Neural cell (in vitro differentiated cells): ENCODE data around the gene LGALS3BP. TPM values are rescaled to one million over a fixed set of nuclear protein-coding genes. Genes with fewer than 3 reads are reported as not detected.

Source experiments
- H2AFZ ChIP-seq: fragments of 200-600, 300-800 bp; sonication (generic), shearing (Covaris generic); 2 replicates; pipeline ENCODE4 v1.6.0; 2014; ENCODE audit warnings: low read depth, mild to moderate bottlenecking, antibody characterized with exemption, low read length, moderate library complexity
- H3F3A ChIP-seq: fragments of 200-600 bp; shearing (Covaris generic); 2 replicates; pipeline ENCODE4 v1.6.1; 2016; ENCODE audit warnings: mild to moderate bottlenecking, moderate library complexity, mixed read lengths, antibody characterized with exemption, low read length; ENCODE audit not compliant: insufficient read depth, poor library complexity, severe bottlenecking
- H3K27ac ChIP-seq: fragments of 200-600, 300-800 bp; sonication (generic), shearing (Covaris generic); 2 replicates; pipeline ENCODE4 v1.5.1; 2014; ENCODE audit warnings: mild to moderate bottlenecking, low read length, moderate library complexity
- H3K27me3 ChIP-seq: fragments of 300-800, 200-600 bp; sonication (generic), shearing (Covaris generic); 2 replicates; pipeline ENCODE4 v1.6.0; 2014; ENCODE audit warnings: mild to moderate bottlenecking, low read depth, low read length, moderate library complexity; ENCODE audit not compliant: insufficient read depth
- H3K36me3 ChIP-seq: fragments of 300-800, 200-600 bp; sonication (generic), shearing (Covaris generic); 2 replicates; pipeline ENCODE4 v1.5.1; 2014; ENCODE audit warnings: mild to moderate bottlenecking, antibody characterized with exemption, low read length, moderate library complexity; ENCODE audit not compliant: insufficient read depth
- H3K4me2 ChIP-seq: fragments of 300-800, 200-600 bp; sonication (generic), shearing (Covaris generic); 2 replicates; pipeline ENCODE4 v1.6.0; 2014; ENCODE audit warnings: mild to moderate bottlenecking, low read length
- H3K4me3 ChIP-seq: fragments of 300-800, 200-600 bp; sonication (generic), shearing (Covaris generic); 2 replicates; pipeline ENCODE4 v1.5.1; 2014; ENCODE audit warnings: mild to moderate bottlenecking, low read length, moderate library complexity
- H3K79me2 ChIP-seq: fragments of 200-600 bp; shearing (Covaris generic); replicated peaks from 2 replicates; pipeline ENCODE4 v1.6.0; 2014; ENCODE audit warnings: mild to moderate bottlenecking, low read length, moderate library complexity; ENCODE audit not compliant: insufficient read depth
- H3K9ac ChIP-seq: fragments of 300-800, 200-600 bp; sonication (generic), shearing (Covaris generic); 2 replicates; pipeline ENCODE4 v1.6.1; 2016; ENCODE audit warnings: mild to moderate bottlenecking, low read length, mixed read lengths
- H3K9me2 ChIP-seq: fragments of 200-600 bp; shearing (Covaris generic); 2 replicates; pipeline ENCODE4 v1.6.1; 2016; ENCODE audit warnings: mild to moderate bottlenecking, low read length, mixed read lengths; ENCODE audit not compliant: insufficient read depth
- H3K9me3 ChIP-seq: fragments of 200-600, 300-800 bp; sonication (generic), shearing (Covaris generic); 2 replicates; pipeline ENCODE4 v1.6.1; 2016; ENCODE audit warnings: mild to moderate bottlenecking, mixed run types, low read length, moderate library complexity, mixed read lengths
- H4K20me1 ChIP-seq: fragments of 200-600 bp; shearing (Covaris generic); 2 replicates; pipeline ENCODE4 v1.6.1; 2016; ENCODE audit warnings: mild to moderate bottlenecking, mixed run types; ENCODE audit not compliant: insufficient read depth
- CTCF ChIP-seq: fragments of 450-650 bp; IDR thresholded peaks from 2 replicates; pipeline ENCODE4 v1.5.1; 2014; ENCODE audit warnings: antibody characterized with exemption, mild to moderate bottlenecking, moderate library complexity; ENCODE audit not compliant: poor library complexity, severe bottlenecking
- EP300 ChIP-seq: fragments of 450-650 bp; conservative IDR thresholded peaks from 2 replicates; pipeline ENCODE4 v1.6.1; 2014; ENCODE audit warnings: antibody characterized with exemption, mild to moderate bottlenecking, moderate library complexity; ENCODE audit not compliant: poor library complexity, severe bottlenecking
- EZH2 ChIP-seq: fragments of 200-600, 300-800 bp; shearing (Covaris generic), sonication (generic); IDR thresholded peaks from 2 replicates; pipeline ENCODE4 v1.6.1; 2014; ENCODE audit warnings: antibody characterized with exemption, low read length, borderline replicate concordance, mild to moderate bottlenecking; ENCODE audit not compliant: insufficient read depth, poor library complexity, severe bottlenecking
- MXI1 ChIP-seq: fragments of 450-650 bp; conservative IDR thresholded peaks from 2 replicates; pipeline ENCODE4 v1.6.1; 2014; ENCODE audit warnings: antibody characterized with exemption, mild to moderate bottlenecking; ENCODE audit not compliant: poor library complexity, severe bottlenecking
- POLR2AphosphoS5 ChIP-seq: IDR thresholded peaks from 2 replicates; pipeline ENCODE4 v1.6.1; 2012
- RAD21 ChIP-seq: fragments of 450-650 bp; conservative IDR thresholded peaks from 2 replicates; pipeline ENCODE4 v1.6.1; 2014; ENCODE audit warnings: antibody characterized with exemption, mild to moderate bottlenecking, moderate library complexity
- REST ChIP-seq: IDR thresholded peaks from 2 replicates; pipeline ENCODE4 v1.6.1; 2012; ENCODE audit warnings: borderline replicate concordance
- SMC3 ChIP-seq: fragments of 450-650 bp; conservative IDR thresholded peaks from 2 replicates; pipeline ENCODE4 v1.6.1; 2014; ENCODE audit warnings: antibody characterized with exemption, mild to moderate bottlenecking, moderate library complexity; ENCODE audit not compliant: poor library complexity
- TAF1 ChIP-seq: IDR thresholded peaks from 2 replicates; pipeline ENCODE4 v1.6.1; 2012; ENCODE audit warnings: low read depth
- polyA plus RNA-seq: library from polyadenylated mRNA; depleted of rRNA; stranded (reverse); fragments of >200 nt; gene quantifications from 2 replicates; pipeline ENCODE4 v1.2.3, GENCODE V29; 2014

Gene LGALS3BP
- polyA plus RNA-seq, 1 donor from 2014 or later: 5.4 TPM

GRCh38 chr17:79012563-79013134 is 32.9 kb upstream of the LGALS3BP start:
- Histone ChIP-seq H2AFZ (no peak overlapping the region), H3K36me3 (no peaks in the 10 kb centered on the region), H3K9me3 (no peaks in the 10 kb centered on the region), H3K9me2 (no peaks in the 10 kb centered on the region), H3K27ac (no peak overlapping the region), H3K27me3 (no peaks in the 10 kb centered on the region), H3K79me2 (peaks cover 19% of the 10 kb centered on the region), H3K4me2 (no peak overlapping the region), H4K20me1 (no peaks in the 10 kb centered on the region), H3K4me3 (no peak overlapping the region), H3F3A (no peaks in the 10 kb centered on the region), H3K9ac (no peak overlapping the region)
- TF ChIP-seq SMC3 (no peak), EZH2 (no peak), MXI1 (no peak), CTCF (no peak), EP300 (no peak), TAF1 (no peak), RAD21 (no peak), POLR2AphosphoS5 (no peak), REST (no peak)

- no peak overlapping the region for H2AFZ ChIP-seq
Observed at GRCh38 chr17:79011451-79012147, 31.9 kb upstream of the LGALS3BP start.

More at GRCh38 chr17:79011451-79012147, 31.9 kb upstream of the LGALS3BP start:
- H3K4me3 ChIP-seq: no peak overlapping the region
- H3K36me3 ChIP-seq: no peaks in the 10 kb centered on the region
- H3K27me3 ChIP-seq: no peaks in the 10 kb centered on the region
- no peaks in the 10 kb centered on the region for H3F3A ChIP-seq
- TF ChIP-seq SMC3: no peak
- no peak for TF ChIP-seq CTCF
- TF ChIP-seq EP300: no peak
- no peak for TF ChIP-seq POLR2AphosphoS5
- no peak for TF ChIP-seq REST
- TF ChIP-seq TAF1: no peak
- no peak for TF ChIP-seq RAD21
- TF ChIP-seq MXI1: no peak
- TF ChIP-seq EZH2: no peak
- H4K20me1 ChIP-seq: no peaks in the 10 kb centered on the region
- H3K4me2 ChIP-seq: no peak overlapping the region
- no peak overlapping the region for H3K9ac ChIP-seq
- no peak overlapping the region for H3K27ac ChIP-seq
- peaks cover 21% of the 10 kb centered on the region for H3K79me2 ChIP-seq
- no peaks in the 10 kb centered on the region for H3K9me3 ChIP-seq
- no peaks in the 10 kb centered on the region for H3K9me2 ChIP-seq
